HCT116 (cell line): ENCODE results near the gene CCT8.

Experiments used
- CBX3 ChIP-seq: IDR thresholded peaks from 2 replicates; pipeline ENCODE4 v1.6.1; 2012; ENCODE audit warnings: low read depth
- CEBPB ChIP-seq: IDR thresholded peaks from 2 replicates; pipeline ENCODE4 v1.6.1; 2012; ENCODE audit warnings: low read depth
- EGR1 ChIP-seq: IDR thresholded peaks from 2 replicates; pipeline ENCODE4 v1.6.1; 2012; ENCODE audit warnings: low read depth
- EZH2 ChIP-seq: fragments of 200-600 bp; sonication (generic); IDR thresholded peaks from 2 replicates; pipeline ENCODE4 v1.6.1; 2017; ENCODE audit warnings: antibody characterized with exemption, mixed run types
- FOSL1 ChIP-seq: IDR thresholded peaks from 2 replicates; pipeline ENCODE4 v1.6.1; 2012; ENCODE audit warnings: low read depth
- JUND ChIP-seq: IDR thresholded peaks from 2 replicates; pipeline ENCODE4 v1.6.1; 2012
- POLR2A ChIP-seq: IDR thresholded peaks from 2 replicates; pipeline ENCODE4 v1.7.0; 2011; ENCODE audit warnings: borderline replicate concordance; ENCODE audit not compliant: insufficient read depth, insufficient read length; ENCODE audit errors: extremely low read depth
- POLR2AphosphoS5 ChIP-seq: IDR thresholded peaks from 2 replicates; pipeline ENCODE4 v1.6.1; 2011; ENCODE audit warnings: mild to moderate bottlenecking, low read depth, low read length, moderate library complexity
- SIN3A ChIP-seq: IDR thresholded peaks from 2 replicates; pipeline ENCODE4 v1.6.1; 2012; ENCODE audit warnings: low read depth
- ZNF274 ChIP-seq: fragments of 200-500 bp; sonication (Bioruptor generic); IDR thresholded peaks from 2 replicates; pipeline ENCODE4 v1.6.1; 2014; ENCODE audit warnings: mild to moderate bottlenecking, low read depth, low read length, inconsistent platforms
- TF ChIP-seq, protein P1 (sequence below), 3 experiments: fragments of 200-600 bp in 1 of 3; sonication (generic) in 1 of 3; IDR thresholded peaks in 2 of 3; conservative IDR thresholded peaks in 1 of 3; 2 replicates each; pipeline ENCODE4 v1.5.1; 2012 to 2017; ENCODE audit warnings: low read depth in 2 of 3, low read length in 2 of 3, antibody characterized with exemption in 1 of 3, borderline replicate concordance in 1 of 3, control low read depth in 1 of 3, mild to moderate bottlenecking in 1 of 3, mixed read lengths in 1 of 3, mixed run types in 1 of 3, moderate library complexity in 1 of 3; ENCODE audit not compliant: insufficient read depth in 1 of 3
- TF ChIP-seq, protein P2 (sequence below): IDR thresholded peaks from 2 replicates; pipeline ENCODE4 v1.6.1; 2012; ENCODE audit warnings: low read depth
- TF ChIP-seq, protein P3 (sequence below): IDR thresholded peaks from 2 replicates; pipeline ENCODE4 v1.6.1; 2012

DNA sequence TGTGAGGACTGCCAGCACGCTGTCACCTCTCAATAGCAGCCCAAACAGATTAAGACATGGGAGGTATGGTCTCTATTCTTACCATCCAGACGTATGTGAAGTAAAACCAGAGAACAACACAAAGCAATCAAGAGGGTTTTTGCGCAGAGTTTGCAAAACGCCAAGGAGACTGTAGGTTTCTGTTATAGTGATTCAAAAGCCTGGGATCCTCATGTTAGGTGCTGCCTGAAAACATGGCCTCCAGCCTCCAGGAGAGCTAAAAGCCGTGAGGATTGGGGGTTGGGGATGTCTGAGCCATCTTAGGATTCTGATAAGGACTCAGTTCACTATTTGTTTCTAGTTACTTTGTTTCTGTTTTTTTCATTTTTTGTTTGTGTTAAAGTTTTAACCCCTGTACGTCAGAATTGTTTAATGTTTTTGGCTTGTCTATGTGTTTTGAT, 4.2 kb upstream of the CCT8 start:
- no peak for TF ChIP-seq POLR2A
- TF ChIP-seq CBX3 = no peak
- TF ChIP-seq, protein P1, sequence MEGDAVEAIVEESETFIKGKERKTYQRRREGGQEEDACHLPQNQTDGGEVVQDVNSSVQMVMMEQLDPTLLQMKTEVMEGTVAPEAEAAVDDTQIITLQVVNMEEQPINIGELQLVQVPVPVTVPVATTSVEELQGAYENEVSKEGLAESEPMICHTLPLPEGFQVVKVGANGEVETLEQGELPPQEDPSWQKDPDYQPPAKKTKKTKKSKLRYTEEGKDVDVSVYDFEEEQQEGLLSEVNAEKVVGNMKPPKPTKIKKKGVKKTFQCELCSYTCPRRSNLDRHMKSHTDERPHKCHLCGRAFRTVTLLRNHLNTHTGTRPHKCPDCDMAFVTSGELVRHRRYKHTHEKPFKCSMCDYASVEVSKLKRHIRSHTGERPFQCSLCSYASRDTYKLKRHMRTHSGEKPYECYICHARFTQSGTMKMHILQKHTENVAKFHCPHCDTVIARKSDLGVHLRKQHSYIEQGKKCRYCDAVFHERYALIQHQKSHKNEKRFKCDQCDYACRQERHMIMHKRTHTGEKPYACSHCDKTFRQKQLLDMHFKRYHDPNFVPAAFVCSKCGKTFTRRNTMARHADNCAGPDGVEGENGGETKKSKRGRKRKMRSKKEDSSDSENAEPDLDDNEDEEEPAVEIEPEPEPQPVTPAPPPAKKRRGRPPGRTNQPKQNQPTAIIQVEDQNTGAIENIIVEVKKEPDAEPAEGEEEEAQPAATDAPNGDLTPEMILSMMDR (IDR thresholded peaks at IDR 0.05 in 2 of 3, conservative IDR thresholded peaks at IDR 0.05 in 1 of 3; ENCODE audit: borderline replicate concordance in 1 of 3, insufficient read depth in 1 of 3, low read depth in 2 of 3, low read length in 2 of 3) = no peak
- TF ChIP-seq JUND = no peak
- TF ChIP-seq FOSL1 = no peak
- no peak for TF ChIP-seq SIN3A
- no peak for TF ChIP-seq POLR2AphosphoS5
- TF ChIP-seq EGR1 = no peak
- TF ChIP-seq, protein P2, sequence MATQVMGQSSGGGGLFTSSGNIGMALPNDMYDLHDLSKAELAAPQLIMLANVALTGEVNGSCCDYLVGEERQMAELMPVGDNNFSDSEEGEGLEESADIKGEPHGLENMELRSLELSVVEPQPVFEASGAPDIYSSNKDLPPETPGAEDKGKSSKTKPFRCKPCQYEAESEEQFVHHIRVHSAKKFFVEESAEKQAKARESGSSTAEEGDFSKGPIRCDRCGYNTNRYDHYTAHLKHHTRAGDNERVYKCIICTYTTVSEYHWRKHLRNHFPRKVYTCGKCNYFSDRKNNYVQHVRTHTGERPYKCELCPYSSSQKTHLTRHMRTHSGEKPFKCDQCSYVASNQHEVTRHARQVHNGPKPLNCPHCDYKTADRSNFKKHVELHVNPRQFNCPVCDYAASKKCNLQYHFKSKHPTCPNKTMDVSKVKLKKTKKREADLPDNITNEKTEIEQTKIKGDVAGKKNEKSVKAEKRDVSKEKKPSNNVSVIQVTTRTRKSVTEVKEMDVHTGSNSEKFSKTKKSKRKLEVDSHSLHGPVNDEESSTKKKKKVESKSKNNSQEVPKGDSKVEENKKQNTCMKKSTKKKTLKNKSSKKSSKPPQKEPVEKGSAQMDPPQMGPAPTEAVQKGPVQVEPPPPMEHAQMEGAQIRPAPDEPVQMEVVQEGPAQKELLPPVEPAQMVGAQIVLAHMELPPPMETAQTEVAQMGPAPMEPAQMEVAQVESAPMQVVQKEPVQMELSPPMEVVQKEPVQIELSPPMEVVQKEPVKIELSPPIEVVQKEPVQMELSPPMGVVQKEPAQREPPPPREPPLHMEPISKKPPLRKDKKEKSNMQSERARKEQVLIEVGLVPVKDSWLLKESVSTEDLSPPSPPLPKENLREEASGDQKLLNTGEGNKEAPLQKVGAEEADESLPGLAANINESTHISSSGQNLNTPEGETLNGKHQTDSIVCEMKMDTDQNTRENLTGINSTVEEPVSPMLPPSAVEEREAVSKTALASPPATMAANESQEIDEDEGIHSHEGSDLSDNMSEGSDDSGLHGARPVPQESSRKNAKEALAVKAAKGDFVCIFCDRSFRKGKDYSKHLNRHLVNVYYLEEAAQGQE = no peak
- TF ChIP-seq ZNF274 = no peak
- no peak for TF ChIP-seq EZH2
- TF ChIP-seq, protein P3, sequence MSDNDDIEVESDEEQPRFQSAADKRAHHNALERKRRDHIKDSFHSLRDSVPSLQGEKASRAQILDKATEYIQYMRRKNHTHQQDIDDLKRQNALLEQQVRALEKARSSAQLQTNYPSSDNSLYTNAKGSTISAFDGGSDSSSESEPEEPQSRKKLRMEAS = no peak
- TF ChIP-seq CEBPB = no peak
